ENCODE data around the gene VAV1.

DNA sequence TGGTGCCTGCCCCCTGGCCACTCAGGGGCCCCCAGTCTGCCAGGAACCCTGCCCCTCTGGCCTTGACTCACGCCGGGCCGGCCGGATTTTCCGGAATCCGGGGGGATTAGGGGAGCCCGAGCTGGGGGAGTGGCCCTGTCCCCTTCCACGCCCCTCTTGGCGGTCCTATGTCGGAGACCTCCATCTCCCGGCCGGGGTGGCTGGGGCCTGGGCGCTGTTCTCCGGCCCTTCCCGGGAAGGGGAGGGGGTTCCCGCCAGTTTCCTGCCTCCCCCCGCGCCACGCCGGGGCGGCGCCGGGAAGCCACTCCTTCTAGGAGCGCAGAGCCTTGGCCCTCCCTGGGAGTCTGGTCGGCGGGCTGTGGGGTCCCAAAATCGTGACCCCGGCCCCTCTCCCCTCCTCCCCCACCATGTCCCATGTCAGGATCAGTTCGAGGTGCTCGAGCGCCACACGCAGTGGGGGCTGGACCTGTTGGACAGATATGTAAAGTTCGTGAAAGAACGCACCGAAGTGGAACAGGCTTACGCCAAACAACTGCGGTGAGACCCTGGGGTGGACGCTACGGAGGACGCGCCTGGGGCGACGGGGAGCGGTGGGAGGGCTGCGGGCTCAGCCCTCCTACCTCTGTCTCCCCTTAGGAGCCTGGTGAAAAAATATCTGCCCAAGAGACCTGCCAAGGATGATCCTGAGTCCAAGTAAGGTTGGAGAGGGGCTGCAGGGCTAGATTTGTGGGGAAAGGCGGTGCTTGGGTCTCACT lies 31.7 kb upstream of the VAV1 start:
- TF ChIP-seq, protein P1, sequence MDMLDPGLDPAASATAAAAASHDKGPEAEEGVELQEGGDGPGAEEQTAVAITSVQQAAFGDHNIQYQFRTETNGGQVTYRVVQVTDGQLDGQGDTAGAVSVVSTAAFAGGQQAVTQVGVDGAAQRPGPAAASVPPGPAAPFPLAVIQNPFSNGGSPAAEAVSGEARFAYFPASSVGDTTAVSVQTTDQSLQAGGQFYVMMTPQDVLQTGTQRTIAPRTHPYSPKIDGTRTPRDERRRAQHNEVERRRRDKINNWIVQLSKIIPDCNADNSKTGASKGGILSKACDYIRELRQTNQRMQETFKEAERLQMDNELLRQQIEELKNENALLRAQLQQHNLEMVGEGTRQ (IDR thresholded peaks at IDR 0.05), result no peak
- TF ChIP-seq, protein P2, sequence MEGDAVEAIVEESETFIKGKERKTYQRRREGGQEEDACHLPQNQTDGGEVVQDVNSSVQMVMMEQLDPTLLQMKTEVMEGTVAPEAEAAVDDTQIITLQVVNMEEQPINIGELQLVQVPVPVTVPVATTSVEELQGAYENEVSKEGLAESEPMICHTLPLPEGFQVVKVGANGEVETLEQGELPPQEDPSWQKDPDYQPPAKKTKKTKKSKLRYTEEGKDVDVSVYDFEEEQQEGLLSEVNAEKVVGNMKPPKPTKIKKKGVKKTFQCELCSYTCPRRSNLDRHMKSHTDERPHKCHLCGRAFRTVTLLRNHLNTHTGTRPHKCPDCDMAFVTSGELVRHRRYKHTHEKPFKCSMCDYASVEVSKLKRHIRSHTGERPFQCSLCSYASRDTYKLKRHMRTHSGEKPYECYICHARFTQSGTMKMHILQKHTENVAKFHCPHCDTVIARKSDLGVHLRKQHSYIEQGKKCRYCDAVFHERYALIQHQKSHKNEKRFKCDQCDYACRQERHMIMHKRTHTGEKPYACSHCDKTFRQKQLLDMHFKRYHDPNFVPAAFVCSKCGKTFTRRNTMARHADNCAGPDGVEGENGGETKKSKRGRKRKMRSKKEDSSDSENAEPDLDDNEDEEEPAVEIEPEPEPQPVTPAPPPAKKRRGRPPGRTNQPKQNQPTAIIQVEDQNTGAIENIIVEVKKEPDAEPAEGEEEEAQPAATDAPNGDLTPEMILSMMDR (IDR thresholded peaks at IDR 0.05), result no peak
- TF ChIP-seq FOSL2 (IDR thresholded peaks at IDR 0.05) (no peak), FOSL2 (CRISPR knock-in tag; IDR thresholded peaks at IDR 0.05) (peak; percentile 20; the same call in 1 of the 2 replicates), RCOR1 (IDR thresholded peaks at IDR 0.05; ENCODE audit: low read depth, low read length) (no peak), EP300 (IDR thresholded peaks at IDR 0.05) (no peak), POLR2A (IDR thresholded peaks at IDR 0.05; ENCODE audit: low read length) (no peak), NFE2L2 (conservative IDR thresholded peaks at IDR 0.05; ENCODE audit: low read length) (no peak), JUN (IDR thresholded peaks at IDR 0.05) (no peak), SMC3 (IDR thresholded peaks at IDR 0.05) (no peak), BHLHE40 (IDR thresholded peaks at IDR 0.05; ENCODE audit: low read depth, low read length) (no peak)
- TF ChIP-seq, protein P3, sequence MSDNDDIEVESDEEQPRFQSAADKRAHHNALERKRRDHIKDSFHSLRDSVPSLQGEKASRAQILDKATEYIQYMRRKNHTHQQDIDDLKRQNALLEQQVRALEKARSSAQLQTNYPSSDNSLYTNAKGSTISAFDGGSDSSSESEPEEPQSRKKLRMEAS (IDR thresholded peaks at IDR 0.05), result peak; percentile 17; the same call in 1 of the 2 replicates

All from A549 (cell line).